Measurements from ENCODE around the gene DDX5.

DNA sequence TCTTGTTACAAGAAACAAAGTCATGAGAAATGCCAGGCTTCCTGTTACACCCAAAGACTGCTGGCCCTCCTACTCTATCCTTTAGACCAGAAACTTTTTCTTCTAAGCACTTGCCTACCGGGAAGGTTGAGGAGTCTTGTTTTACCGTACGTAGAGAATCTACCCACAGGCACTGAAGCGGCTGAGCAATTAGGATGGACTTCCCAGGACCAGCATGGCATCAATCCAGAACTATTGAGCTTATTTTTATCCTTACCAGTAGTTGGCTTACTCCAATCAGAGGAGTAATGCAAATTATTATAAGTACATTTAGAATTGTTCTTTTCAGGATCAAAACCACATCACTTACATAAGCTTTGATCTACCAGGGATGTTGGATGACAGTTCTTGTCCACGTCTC lies 26.3 kb upstream of the DDX5 start:
- TF ChIP-seq, protein P1, sequence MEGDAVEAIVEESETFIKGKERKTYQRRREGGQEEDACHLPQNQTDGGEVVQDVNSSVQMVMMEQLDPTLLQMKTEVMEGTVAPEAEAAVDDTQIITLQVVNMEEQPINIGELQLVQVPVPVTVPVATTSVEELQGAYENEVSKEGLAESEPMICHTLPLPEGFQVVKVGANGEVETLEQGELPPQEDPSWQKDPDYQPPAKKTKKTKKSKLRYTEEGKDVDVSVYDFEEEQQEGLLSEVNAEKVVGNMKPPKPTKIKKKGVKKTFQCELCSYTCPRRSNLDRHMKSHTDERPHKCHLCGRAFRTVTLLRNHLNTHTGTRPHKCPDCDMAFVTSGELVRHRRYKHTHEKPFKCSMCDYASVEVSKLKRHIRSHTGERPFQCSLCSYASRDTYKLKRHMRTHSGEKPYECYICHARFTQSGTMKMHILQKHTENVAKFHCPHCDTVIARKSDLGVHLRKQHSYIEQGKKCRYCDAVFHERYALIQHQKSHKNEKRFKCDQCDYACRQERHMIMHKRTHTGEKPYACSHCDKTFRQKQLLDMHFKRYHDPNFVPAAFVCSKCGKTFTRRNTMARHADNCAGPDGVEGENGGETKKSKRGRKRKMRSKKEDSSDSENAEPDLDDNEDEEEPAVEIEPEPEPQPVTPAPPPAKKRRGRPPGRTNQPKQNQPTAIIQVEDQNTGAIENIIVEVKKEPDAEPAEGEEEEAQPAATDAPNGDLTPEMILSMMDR (IDR thresholded peaks at IDR 0.05; ENCODE audit: extremely low read depth in 1 of 2, insufficient read depth in 1 of 2, low read depth in 1 of 2, low read length in 2 of 2), result no peak
- TF ChIP-seq JUN (IDR thresholded peaks at IDR 0.05; ENCODE audit: borderline replicate concordance, insufficient read depth, insufficient read length, low read depth), result no peak
- TF ChIP-seq POLR2AphosphoS5 (IDR thresholded peaks at IDR 0.05; ENCODE audit: insufficient read depth, low read depth, low read length), result no peak
- TF ChIP-seq POLR2A (IDR thresholded peaks at IDR 0.05; ENCODE audit: low read depth, low read length), result no peak
- TF ChIP-seq EZH2 (IDR thresholded peaks at IDR 0.05; ENCODE audit: borderline replicate concordance, low read depth, low read length, severe bottlenecking), result no peak
- no peak for TF ChIP-seq MYC (IDR thresholded peaks at IDR 0.05; ENCODE audit: low read depth, low read length)
- TF ChIP-seq, protein P2, sequence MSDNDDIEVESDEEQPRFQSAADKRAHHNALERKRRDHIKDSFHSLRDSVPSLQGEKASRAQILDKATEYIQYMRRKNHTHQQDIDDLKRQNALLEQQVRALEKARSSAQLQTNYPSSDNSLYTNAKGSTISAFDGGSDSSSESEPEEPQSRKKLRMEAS (IDR thresholded peaks at IDR 0.05; ENCODE audit: insufficient read depth, insufficient read length), result no peak
- TF ChIP-seq FOS (IDR thresholded peaks at IDR 0.05; ENCODE audit: borderline replicate concordance, insufficient read depth, low read length), result no peak
- TF ChIP-seq GATA2 (IDR thresholded peaks at IDR 0.05; ENCODE audit: insufficient read depth, insufficient read length, low read depth, low read length), result no peak

Measured in endothelial cell of umbilical vein (primary cell).